ENCODE data around the gene RPS26. TPM values are rescaled to one million over a fixed set of nuclear protein-coding genes. Genes with fewer than 3 reads are reported as not detected.

RPS26 gene
- total and polyA plus RNA-seq, 9 of the 15 experiments (the other 6 are each of a cell fraction or from before 2014, with no cell fraction given): 70.2 to 1,589 (median 852) TPM

GRCh38 chr12:56053407-56053893, 11.7 kb downstream of the RPS26 start:
- no peak for FAIRE-seq
- CTCF ChIA-PET (ENCODE audit: low intra/inter-chr PET ratio): no interaction called here
- in situ Hi-C loops (cut with MboI): no loop called here
- TF ChIP-seq NFIX (CRISPR knock-in tag; IDR thresholded peaks at IDR 0.05; ENCODE audit: low read depth) (no peak), WHSC1 (IDR thresholded peaks at IDR 0.05; ENCODE audit: low read length) (no peak), NFRKB (IDR thresholded peaks at IDR 0.05; ENCODE audit: low read depth) (no peak), CXXC5 (CRISPR knock-in tag; IDR thresholded peaks at IDR 0.05) (no peak), ZNF444 (CRISPR knock-in tag; IDR thresholded peaks at IDR 0.05) (no peak), GTF2A2 (tag; IDR thresholded peaks at IDR 0.05) (no peak), HBP1 (CRISPR knock-in tag; IDR thresholded peaks at IDR 0.05) (no peak)
- TF ChIP-seq, protein P1, sequence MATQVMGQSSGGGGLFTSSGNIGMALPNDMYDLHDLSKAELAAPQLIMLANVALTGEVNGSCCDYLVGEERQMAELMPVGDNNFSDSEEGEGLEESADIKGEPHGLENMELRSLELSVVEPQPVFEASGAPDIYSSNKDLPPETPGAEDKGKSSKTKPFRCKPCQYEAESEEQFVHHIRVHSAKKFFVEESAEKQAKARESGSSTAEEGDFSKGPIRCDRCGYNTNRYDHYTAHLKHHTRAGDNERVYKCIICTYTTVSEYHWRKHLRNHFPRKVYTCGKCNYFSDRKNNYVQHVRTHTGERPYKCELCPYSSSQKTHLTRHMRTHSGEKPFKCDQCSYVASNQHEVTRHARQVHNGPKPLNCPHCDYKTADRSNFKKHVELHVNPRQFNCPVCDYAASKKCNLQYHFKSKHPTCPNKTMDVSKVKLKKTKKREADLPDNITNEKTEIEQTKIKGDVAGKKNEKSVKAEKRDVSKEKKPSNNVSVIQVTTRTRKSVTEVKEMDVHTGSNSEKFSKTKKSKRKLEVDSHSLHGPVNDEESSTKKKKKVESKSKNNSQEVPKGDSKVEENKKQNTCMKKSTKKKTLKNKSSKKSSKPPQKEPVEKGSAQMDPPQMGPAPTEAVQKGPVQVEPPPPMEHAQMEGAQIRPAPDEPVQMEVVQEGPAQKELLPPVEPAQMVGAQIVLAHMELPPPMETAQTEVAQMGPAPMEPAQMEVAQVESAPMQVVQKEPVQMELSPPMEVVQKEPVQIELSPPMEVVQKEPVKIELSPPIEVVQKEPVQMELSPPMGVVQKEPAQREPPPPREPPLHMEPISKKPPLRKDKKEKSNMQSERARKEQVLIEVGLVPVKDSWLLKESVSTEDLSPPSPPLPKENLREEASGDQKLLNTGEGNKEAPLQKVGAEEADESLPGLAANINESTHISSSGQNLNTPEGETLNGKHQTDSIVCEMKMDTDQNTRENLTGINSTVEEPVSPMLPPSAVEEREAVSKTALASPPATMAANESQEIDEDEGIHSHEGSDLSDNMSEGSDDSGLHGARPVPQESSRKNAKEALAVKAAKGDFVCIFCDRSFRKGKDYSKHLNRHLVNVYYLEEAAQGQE (IDR thresholded peaks at IDR 0.05; ENCODE audit: borderline replicate concordance): no peak
- TF ChIP-seq, protein P1 (CRISPR knock-in tag; IDR thresholded peaks at IDR 0.05; ENCODE audit: low read depth): no peak
- TF ChIP-seq, protein P2, sequence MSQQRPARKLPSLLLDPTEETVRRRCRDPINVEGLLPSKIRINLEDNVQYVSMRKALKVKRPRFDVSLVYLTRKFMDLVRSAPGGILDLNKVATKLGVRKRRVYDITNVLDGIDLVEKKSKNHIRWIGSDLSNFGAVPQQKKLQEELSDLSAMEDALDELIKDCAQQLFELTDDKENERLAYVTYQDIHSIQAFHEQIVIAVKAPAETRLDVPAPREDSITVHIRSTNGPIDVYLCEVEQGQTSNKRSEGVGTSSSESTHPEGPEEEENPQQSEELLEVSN (IDR thresholded peaks at IDR 0.05; ENCODE audit: borderline replicate concordance in 1 of 2, extremely low read depth in 1 of 2, insufficient read depth in 1 of 2, insufficient read length in 1 of 2, low read depth in 1 of 2, low read length in 1 of 2, poor library complexity in 1 of 2, severe bottlenecking in 1 of 2): no peak
- TF ChIP-seq, protein P3, sequence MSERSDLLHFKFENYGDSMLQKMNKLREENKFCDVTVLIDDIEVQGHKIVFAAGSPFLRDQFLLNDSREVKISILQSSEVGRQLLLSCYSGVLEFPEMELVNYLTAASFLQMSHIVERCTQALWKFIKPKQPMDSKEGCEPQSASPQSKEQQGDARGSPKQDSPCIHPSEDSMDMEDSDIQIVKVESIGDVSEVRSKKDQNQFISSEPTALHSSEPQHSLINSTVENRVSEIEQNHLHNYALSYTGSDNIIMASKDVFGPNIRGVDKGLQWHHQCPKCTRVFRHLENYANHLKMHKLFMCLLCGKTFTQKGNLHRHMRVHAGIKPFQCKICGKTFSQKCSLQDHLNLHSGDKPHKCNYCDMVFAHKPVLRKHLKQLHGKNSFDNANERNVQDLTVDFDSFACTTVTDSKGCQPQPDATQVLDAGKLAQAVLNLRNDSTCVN (CRISPR knock-in tag; IDR thresholded peaks at IDR 0.05): no peak

More at GRCh38 chr12:56053407-56053893, 11.7 kb downstream of the RPS26 start:
- H3K9me3 ChIP-seq (replicated peaks; ENCODE audit: control insufficient read depth, insufficient read depth, low read depth, low read length): no peaks in the 10 kb centered on the region
- no peaks in the 10 kb centered on the region for H3K27me3 ChIP-seq (ENCODE audit: control insufficient read depth in 2 of 2, insufficient read depth in 2 of 2, low read length in 2 of 2)
- H3K27ac ChIP-seq (ENCODE audit: extremely low read depth, low read depth, low read length): no peak overlapping the region
- no peak overlapping the region for H2AFZ ChIP-seq (ENCODE audit: low read depth, low read length)
- no peak for DNase-seq (ENCODE audit: extremely low read depth in 1 of 4, low spot score in 3 of 4)
- H3K79me2 ChIP-seq (ENCODE audit: control insufficient read depth, insufficient read depth, low read length): no peaks in the 10 kb centered on the region
- no peak overlapping the region for H3K4me2 ChIP-seq (ENCODE audit: insufficient read depth, low read length)
- WGBS (ENCODE audit: insufficient coverage, low coverage, missing lambda C conversion rate): 40% methylated on average over 6 of the region's 6 CpGs
- POLR2A ChIA-PET: interaction anchor here (0.7 to 1.3 kb wide), 2 partner anchors 9 to 13 kb away, joined by 3 to 8 read pairs; no protein-coding TSS in a partner anchor
- H3K4me3 ChIP-seq: no peak overlapping the region
- H4K20me1 ChIP-seq (replicated peaks; ENCODE audit: control insufficient read depth, insufficient read depth, low read length): no peaks in the 10 kb centered on the region
- no peaks in the 10 kb centered on the region for H3K36me3 ChIP-seq (ENCODE audit: control insufficient read depth, insufficient read depth, low read length)
- H3K4me1 ChIP-seq (replicated peaks in 1 of 2; ENCODE audit: control insufficient read depth in 2 of 2, insufficient read depth in 2 of 2, low read length in 2 of 2): no peaks in the 10 kb centered on the region
- no peak overlapping the region for H3K9ac ChIP-seq (ENCODE audit: insufficient read depth in 1 of 2, low read depth in 2 of 2, low read length in 2 of 2)
- ATAC-seq: no peak
- BruUV-seq (replicated peaks): no TSS peak
- H3K9me1 ChIP-seq (ENCODE audit: control insufficient read depth, insufficient read depth, low read length): no peaks in the 10 kb centered on the region
- intact Hi-C loops (cut with micrococcal nuclease): no loop called here
